Tibial nerve (tissue), 4 donors: ENCODE results near the gene MEF2D.

ENCODE experiments used
- EP300 ChIP-seq, 2 donors: sonication (generic); formaldehyde crosslinking; IDR thresholded peaks; one replicate each; pipeline ENCODE4 v1.6.1; 2017; ENCODE audit warnings: antibody characterized with exemption in 2 of 2, mild to moderate bottlenecking in 1 of 2
- POLR2A ChIP-seq, 2 donors: fragments of 450-650 bp; IDR thresholded peaks; one replicate each; pipeline ENCODE4 v1.6.1; 2017; ENCODE audit warnings: antibody characterized with exemption in 2 of 2, mild to moderate bottlenecking in 2 of 2, moderate library complexity in 2 of 2
- TF ChIP-seq, protein P1 (sequence below), 5 experiments: fragments of 200-600 bp in 3 of 5; fragments of 450-650 bp in 2 of 5; sonication (generic) in 3 of 5; IDR thresholded peaks; one replicate each; pipeline ENCODE4 v1.5.1; 2016 to 2019; ENCODE audit warnings: antibody characterized with exemption in 5 of 5, mild to moderate bottlenecking in 3 of 5, moderate library complexity in 2 of 5

DNA sequence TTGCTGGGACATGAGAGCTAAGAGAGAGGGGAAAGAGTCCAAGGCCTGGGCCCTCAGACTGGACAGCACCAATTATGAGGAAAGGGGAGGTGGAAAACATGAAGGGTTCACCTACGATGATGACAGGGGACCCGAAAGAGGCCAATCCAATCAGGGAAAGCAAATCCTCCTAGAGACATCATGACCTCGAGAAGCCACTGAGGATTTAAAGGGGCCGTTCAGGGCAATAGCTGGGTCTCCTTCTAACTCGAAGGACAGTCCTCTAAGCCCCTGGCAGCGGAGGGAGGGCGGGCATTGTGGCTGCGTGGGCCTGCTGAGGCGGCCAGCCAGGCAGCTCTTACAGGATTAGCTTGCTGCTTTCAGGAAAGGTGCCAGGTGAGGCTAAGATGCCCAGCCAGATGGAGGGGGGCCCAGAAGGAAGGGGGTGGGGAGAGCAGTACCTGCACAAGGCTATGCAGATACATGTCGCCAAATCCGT lies 7.4 kb downstream of the MEF2D start:
- TF ChIP-seq, protein P1, sequence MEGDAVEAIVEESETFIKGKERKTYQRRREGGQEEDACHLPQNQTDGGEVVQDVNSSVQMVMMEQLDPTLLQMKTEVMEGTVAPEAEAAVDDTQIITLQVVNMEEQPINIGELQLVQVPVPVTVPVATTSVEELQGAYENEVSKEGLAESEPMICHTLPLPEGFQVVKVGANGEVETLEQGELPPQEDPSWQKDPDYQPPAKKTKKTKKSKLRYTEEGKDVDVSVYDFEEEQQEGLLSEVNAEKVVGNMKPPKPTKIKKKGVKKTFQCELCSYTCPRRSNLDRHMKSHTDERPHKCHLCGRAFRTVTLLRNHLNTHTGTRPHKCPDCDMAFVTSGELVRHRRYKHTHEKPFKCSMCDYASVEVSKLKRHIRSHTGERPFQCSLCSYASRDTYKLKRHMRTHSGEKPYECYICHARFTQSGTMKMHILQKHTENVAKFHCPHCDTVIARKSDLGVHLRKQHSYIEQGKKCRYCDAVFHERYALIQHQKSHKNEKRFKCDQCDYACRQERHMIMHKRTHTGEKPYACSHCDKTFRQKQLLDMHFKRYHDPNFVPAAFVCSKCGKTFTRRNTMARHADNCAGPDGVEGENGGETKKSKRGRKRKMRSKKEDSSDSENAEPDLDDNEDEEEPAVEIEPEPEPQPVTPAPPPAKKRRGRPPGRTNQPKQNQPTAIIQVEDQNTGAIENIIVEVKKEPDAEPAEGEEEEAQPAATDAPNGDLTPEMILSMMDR (IDR thresholded peaks at IDR 0.05): no peak
- no peak for TF ChIP-seq POLR2A (IDR thresholded peaks at IDR 0.05)
- no peak for TF ChIP-seq EP300 (IDR thresholded peaks at IDR 0.05)
